ENCODE measurements around the gene RBM11. TPM values are rescaled to one million over a fixed set of nuclear protein-coding genes. Genes with fewer than 3 reads are reported as not detected.
A peak's percentile ranks its signal among the peaks of the same experiment; 100 is the strongest.
"Not testable (repeated sequence)": the region's sequence is repeated elsewhere in the genome, so short reads cannot be mapped to it uniquely, and the experiment has no call there.

The RBM11 gene, protein sequence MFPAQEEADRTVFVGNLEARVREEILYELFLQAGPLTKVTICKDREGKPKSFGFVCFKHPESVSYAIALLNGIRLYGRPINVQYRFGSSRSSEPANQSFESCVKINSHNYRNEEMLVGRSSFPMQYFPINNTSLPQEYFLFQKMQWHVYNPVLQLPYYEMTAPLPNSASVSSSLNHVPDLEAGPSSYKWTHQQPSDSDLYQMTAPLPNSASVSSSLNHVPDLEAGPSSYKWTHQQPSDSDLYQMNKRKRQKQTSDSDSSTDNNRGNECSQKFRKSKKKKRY
- 10 to 100 TPM; 12.5 to 14.6 TPM for total RNA-seq
- 1 to 10 TPM; 3.2 to 6.0 (median 4.8) TPM for polyA plus RNA-seq
- 3.3 to 10.0 (median 8.4) reads per million in 6 experiments for total RNA-seq

DNA sequence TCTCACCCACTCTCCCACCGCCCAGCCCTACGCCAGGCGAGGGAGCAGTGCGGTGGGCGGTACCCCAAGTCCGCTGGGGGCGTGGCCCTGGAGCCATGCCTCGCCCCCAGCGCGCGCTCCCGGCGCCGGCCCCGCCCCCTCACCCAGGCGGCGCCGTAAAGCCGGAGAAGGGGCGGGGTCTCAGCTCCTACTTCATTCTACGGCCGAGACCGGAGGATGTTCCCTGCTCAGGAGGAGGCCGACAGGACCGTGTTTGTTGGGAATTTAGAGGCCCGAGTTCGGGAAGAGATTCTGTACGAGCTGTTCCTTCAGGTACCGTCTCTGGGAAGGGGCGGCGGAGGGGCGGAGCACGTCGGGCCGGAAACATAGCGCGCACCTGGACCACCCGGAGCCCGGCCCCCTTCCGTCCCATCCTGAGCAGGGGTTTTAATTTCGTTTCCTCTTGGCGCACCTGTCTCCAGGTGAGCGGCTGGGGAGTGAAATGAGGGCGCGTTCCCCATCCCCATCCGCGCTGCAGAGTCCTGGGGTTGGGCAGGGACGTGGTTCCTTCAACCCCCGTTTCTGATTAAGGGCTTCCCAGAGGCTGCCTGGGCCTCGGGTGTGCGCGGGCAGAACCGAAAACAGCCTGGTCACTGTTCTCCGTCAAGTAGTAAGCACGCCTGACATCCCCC is at the start of gene RBM11:
Gene RBM11 (plus strand): TSS at position 187 of the 671 bp plus-strand sequence. CDS start 30 bp downstream, at position 217.
- peak within 1 kb of the TSS; percentile 85 to 95 (median 89) for H3K4me3 Mint-ChIP-seq
- peaks cover 5 to 7% (median 6%) of the 10 kb centered on the region in 4 donors for H3K4me1 Mint-ChIP-seq
- POLR2A ChIA-PET = interaction anchor here (0.5 to 1.5 kb wide), 5 partner anchors 10 to 1647 kb away, joined by 3 to 7 read pairs (median 4); partner anchors contain the start of genes HSPA13 and NRIP1
- peak; percentile 69 to 88 (median 83) for DNase-seq
- H3K9me3 Mint-ChIP-seq = no peaks in the 10 kb centered on the region
- peak; percentile 93 to 94 for ATAC-seq
- peaks cover 0 to 8% (median 0%) of the 10 kb centered on the region in 3 donors for H3K36me3 Mint-ChIP-seq
- peak within 1 kb of the TSS; percentile 48 to 95 (median 92) for H3K27ac Mint-ChIP-seq
- H3K27me3 Mint-ChIP-seq = peaks cover 0 to 2% (median 0%) of the 10 kb centered on the region in 5 donors

DNA sequence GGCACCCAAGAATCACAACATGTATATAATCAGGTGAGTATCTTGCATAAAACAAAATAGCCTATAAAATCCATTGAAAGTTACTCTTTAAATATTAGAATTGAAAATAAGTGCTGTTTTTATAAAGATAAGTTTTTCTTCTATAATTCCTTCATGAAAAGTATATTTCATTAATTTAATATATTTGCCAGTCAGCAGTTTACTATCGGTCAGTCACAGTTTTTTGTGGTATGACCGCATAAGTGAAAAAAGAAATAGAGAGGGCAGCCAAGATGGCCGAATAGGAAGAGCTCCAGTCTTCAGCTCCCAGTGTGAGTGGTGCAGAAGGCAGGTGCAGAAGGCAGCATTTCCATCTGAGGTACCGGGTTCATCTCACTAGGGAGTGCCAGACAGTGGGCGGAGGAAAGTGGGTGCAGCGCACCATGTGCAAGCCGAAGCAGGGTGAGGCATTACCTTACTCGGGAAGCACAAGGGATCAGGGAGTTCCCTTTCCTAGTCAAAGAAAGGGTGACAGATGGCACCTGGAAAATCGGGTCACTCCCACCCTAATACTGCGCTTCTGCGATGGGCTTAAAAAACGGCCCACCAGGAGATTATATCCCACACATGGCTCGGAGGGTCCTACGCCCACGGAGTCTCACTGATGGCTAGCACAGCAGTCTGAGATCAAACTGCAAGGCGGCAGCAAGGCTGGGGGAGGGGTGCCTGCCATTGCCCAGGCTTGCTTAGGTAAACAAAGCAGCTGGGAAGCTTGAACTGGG is 49.3 kb upstream of the RBM11 start:
- H3K4me3 Mint-ChIP-seq, POLR2A ChIA-PET, DNase-seq, H3K36me3 Mint-ChIP-seq, H3K27me3 Mint-ChIP-seq, H3K4me1 Mint-ChIP-seq, H3K27ac Mint-ChIP-seq, ATAC-seq: not testable (repeated sequence)
- H3K9me3 Mint-ChIP-seq = peaks cover 0 to 19% (median 4%) of the 10 kb centered on the region in 9 donors

DNA sequence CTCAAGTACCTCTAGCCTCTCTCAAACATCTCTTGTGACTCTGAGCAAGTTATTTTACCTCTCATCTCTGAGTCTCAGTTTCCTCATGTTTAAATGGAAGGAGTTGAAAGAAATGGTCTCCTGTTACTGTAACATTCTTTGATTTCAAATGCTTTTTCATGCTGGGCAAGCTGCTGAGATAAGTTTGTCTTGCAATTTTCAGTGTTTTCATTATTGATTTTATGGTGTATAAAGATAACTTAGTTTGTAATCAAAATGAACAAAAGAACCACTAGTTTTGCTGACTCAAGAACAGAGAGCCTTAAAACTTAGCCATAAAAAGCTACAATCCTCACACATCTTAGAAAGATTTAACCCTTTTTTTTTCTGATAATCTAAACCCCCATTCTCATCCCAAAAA is 9.7 kb upstream of the RBM11 start:
- H3K4me1 Mint-ChIP-seq = no peaks in the 10 kb centered on the region
- DNase-seq = no peak
- no peak overlapping the region for H3K4me3 Mint-ChIP-seq
- peaks cover 0 to under 1% (median 0%) of the 10 kb centered on the region in 3 donors for H3K36me3 Mint-ChIP-seq
- ATAC-seq = no peak
- peaks cover 0 to 5% (median 0%) of the 10 kb centered on the region in 9 donors for H3K9me3 Mint-ChIP-seq
- H3K27ac Mint-ChIP-seq = no peak overlapping the region
- POLR2A ChIA-PET = no interaction called here
- H3K27me3 Mint-ChIP-seq = peaks cover 0 to 14% (median 6%) of the 10 kb centered on the region in 5 donors

DNA sequence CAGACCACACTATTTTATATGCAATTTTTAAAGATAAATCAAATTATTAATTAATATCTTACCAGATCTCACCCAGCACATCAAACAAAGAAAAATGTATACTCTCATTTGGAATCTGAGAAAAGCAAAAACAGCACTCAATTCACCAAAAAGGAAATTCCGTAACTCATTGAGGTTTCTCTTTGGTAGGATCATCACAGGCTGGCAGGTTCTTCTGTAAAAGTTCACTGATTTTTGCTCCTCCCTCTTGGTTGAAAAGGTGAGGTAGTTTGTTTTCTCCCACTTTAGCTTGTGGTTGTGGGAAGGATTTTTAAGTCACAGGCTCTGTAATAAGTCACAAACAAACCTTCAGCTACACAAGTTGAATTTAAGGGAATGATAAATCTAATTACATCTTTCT is 5.2 kb upstream of the RBM11 start, which contains the start of gene LIPI:
Gene LIPI (minus strand): TSS at position 218 of the 400 bp plus-strand sequence. CDS start 110 bp downstream, at position 108.
- ATAC-seq = no peak
- H3K27me3 Mint-ChIP-seq = peaks cover 0 to 15% (median 6%) of the 10 kb centered on the region in 5 donors
- H3K27ac Mint-ChIP-seq = no peak within 1 kb of the TSS

DNA sequence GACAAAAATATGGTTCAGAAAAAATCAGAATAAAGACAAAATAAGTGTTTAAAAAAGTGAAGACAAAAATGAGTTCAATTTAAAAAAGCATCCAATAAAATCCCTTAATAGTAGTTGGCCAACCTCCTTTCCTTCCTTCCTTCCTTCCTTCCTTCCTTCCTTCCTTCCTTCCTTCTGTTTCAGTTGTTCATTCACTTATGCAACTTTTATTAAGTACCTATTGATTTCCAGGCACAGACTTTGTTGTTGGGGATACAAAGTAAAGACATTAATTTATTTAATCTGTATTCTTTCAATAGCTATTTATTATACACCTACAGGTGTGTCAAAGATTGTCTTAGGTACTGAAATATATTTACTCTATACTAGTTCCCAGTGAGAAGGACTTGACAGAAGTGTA is 2.8 kb upstream of the RBM11 start:
- peaks cover 3 to 7% (median 6%) of the 10 kb centered on the region in 4 donors for H3K4me1 Mint-ChIP-seq
- ATAC-seq (no peak), DNase-seq (no peak)
- no peaks in the 10 kb centered on the region for H3K36me3 Mint-ChIP-seq
- no peaks in the 10 kb centered on the region for H3K9me3 Mint-ChIP-seq
- POLR2A ChIA-PET = no interaction called here
- no peak overlapping the region for H3K27ac Mint-ChIP-seq
- peak overlapping the region in 1 of 10 donors; percentile 15 for H3K4me3 Mint-ChIP-seq
- peaks cover 0 to 6% (median 4%) of the 10 kb centered on the region in 5 donors for H3K27me3 Mint-ChIP-seq

More for the DNA sequence above, 5.2 kb upstream of the RBM11 start, which contains the start of gene LIPI:
- H3K36me3 Mint-ChIP-seq = no peaks in the 10 kb centered on the region
- no peaks in the 10 kb centered on the region for H3K4me1 Mint-ChIP-seq
- POLR2A ChIA-PET = no interaction called here
- no peak within 1 kb of the TSS for H3K4me3 Mint-ChIP-seq
- H3K9me3 Mint-ChIP-seq = no peaks in the 10 kb centered on the region
- DNase-seq = no peak

DNA sequence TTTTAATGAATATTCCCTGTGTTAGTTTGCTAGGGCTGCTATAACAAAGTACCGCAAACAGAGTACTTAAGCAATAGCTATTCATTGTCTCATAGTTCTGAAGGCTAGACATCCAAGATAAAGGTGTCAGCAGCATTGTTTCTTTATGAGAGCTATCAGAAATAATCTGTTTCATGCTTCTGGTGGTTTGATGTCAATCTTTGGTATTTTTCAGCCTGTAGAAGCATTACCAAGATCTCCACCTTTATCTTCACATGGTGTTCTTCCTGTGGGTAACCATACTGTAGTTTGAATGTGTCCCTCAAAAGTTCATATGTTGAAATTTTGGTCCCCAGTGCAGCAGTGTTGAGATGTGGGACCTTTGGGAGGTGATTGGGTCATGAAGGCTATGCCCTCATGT is 7.4 kb downstream of the RBM11 start:
- Mint-ChIP-seq H3K27ac (no peak overlapping the region), H3K4me3 (no peak overlapping the region), H3K9me3 (peaks cover 0 to under 1% (median under 1%) of the 10 kb centered on the region in 9 donors), H3K36me3 (peaks cover 17 to 59% (median 37%) of the 10 kb centered on the region in 3 donors), H3K4me1 (peaks cover 0 to 2% (median 0%) of the 10 kb centered on the region in 4 donors), H3K27me3 (no peaks in the 10 kb centered on the region)
- ATAC-seq (no peak), DNase-seq (no peak)
- POLR2A ChIA-PET = no interaction called here

DNA sequence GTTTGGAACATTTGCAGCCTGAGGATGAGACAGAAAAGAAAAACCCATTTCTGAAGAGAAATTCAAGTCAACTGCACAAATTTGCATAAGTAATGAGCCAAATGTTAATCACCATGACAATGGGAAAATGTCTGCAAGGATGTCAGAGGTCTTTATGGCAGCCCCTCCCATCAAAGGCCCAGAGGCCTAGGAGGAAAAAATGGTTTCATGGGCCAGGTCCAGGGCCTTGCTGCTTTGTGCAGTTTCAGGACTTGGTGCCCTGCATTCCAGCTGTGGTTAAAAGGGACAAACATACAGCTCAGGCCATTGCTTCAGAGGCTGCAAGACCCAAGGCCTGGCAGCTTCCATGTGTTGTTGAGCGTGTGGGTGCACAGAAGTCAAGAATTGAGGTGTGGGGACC is 13.4 kb downstream of the RBM11 start:
- Mint-ChIP-seq H3K36me3 (peaks cover 26 to 45% (median 30%) of the 10 kb centered on the region in 3 donors), H3K27me3 (peaks cover 2 to 8% (median 4%) of the 10 kb centered on the region in 5 donors), H3K27ac (no peak overlapping the region), H3K4me1 (peaks cover 0 to under 1% (median 0%) of the 10 kb centered on the region in 4 donors), H3K9me3 (peaks cover 3 to 25% (median 13%) of the 10 kb centered on the region in 9 donors), H3K4me3 (no peak overlapping the region)
- ATAC-seq (no peak), DNase-seq (no peak)
- POLR2A ChIA-PET = no interaction called here

DNA sequence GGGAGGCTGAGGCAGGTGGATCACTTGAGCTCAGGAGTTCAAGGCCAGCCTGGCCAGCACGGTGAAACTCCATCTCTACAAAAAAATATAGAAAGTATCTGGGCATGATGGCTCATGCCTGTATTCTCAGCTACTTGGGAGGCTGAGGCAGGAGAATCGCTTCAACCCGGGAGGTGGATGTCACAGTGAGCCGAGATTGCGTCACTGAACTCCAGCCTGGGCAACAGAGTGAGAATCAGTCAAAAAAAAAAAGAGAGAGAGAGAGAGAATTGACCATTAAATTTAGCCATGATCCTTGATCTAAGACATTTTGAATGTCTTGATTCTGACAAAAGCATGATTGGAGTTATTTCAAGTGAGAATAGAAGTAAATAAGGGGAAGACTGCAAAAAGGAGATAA is 19.1 kb downstream of the RBM11 start:
- Mint-ChIP-seq H3K27me3 (peaks cover 2 to 17% (median 8%) of the 10 kb centered on the region in 5 donors), H3K36me3 (peaks cover 0 to 5% (median 3%) of the 10 kb centered on the region in 3 donors), H3K27ac (no peak overlapping the region), H3K4me1 (peaks cover 0 to 1% (median 0%) of the 10 kb centered on the region in 4 donors), H3K4me3 (no peak overlapping the region), H3K9me3 (peaks cover 0 to 12% (median 3%) of the 10 kb centered on the region in 9 donors)
- ATAC-seq (no peak), DNase-seq (no peak)
- POLR2A ChIA-PET = interaction anchor here (0.7 kb wide), 1 partner anchor 15 kb away, joined by 3 read pairs; no protein-coding TSS in a partner anchor

DNA sequence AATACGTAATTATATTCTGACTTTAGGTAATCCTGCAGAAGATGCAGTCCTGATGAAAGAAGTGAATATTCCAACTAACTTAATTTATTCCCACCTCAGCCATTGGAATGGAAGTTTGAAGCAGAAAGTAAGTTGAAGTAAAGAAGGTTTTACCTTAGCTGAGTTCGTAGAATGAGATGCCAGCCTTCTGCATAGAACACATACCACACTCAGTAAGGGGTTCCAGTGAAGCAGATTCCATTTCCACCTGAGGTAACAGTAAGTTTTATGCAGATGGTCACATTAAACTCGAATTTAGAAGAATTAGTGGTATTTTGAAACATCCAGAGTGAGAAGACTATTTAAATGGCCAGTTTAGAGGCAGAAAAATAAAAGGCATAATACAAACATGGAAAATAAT is 20.2 kb downstream of the RBM11 start:
- H3K4me3 Mint-ChIP-seq = no peak overlapping the region
- H3K36me3 Mint-ChIP-seq = no peaks in the 10 kb centered on the region
- no peak overlapping the region for H3K27ac Mint-ChIP-seq
- POLR2A ChIA-PET = no interaction called here
- peaks cover 1 to 7% (median 5%) of the 10 kb centered on the region in 4 donors for H3K4me1 Mint-ChIP-seq
- H3K27me3 Mint-ChIP-seq = peaks cover 2 to 17% (median 8%) of the 10 kb centered on the region in 5 donors
- ATAC-seq (no peak), DNase-seq (no peak)
- H3K9me3 Mint-ChIP-seq = peaks cover 0 to 6% (median 0%) of the 10 kb centered on the region in 9 donors

DNA sequence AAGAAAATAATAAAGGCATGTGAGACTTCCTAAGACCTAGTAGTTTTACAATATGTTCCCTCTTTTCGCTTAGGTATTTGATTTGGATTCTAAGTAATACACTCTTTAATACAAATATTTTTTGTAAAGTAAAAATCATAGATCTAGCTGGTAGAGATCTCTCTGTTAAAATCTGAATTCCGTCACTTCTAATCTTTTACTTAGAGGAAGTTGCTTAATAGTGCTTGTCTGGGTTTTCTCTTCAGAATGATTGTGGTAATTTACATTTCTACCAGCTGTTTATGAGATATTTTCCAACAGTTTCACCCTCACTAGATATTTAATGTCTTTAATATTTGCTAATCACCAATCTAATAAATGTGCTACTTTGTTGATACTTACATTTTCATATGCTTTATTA is 23.3 kb downstream of the RBM11 start:
- Mint-ChIP-seq H3K4me3 (no peak overlapping the region), H3K36me3 (no peaks in the 10 kb centered on the region), H3K9me3 (no peaks in the 10 kb centered on the region), H3K27me3 (peaks cover 0 to 10% (median 5%) of the 10 kb centered on the region in 5 donors), H3K27ac (peak overlapping the region in 1 of 10 donors; percentile 6), H3K4me1 (peaks cover 4 to 15% (median 10%) of the 10 kb centered on the region in 4 donors)
- DNase-seq = no peak
- POLR2A ChIA-PET = no interaction called here
- ATAC-seq = no peak

DNA sequence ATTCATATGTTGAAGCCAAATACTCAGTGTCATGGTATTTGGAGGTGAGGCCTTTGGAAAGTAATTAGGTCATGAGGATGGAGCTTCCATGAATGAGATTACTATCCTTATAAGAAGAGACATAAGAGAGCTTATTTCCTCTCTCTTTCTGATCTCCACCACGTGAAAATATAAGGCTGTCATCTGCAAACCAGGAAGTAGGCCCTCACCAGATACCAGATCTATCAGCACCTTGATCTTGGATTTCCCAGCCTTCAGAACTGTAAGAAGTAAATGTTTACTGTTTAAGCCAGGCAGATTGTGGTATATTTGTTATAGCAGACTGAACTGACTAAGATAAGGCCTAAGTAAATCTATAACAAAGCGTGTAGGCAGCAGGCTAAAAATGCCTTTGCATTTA is 25.3 kb downstream of the RBM11 start:
- Mint-ChIP-seq H3K27ac (peak overlapping the region in 9 of 10 donors; percentile 8 to 89 (median 37)), H3K27me3 (peaks cover 0 to 3% (median 0%) of the 10 kb centered on the region in 5 donors), H3K36me3 (no peaks in the 10 kb centered on the region), H3K4me3 (peak overlapping the region in 4 of 10 donors; percentile 19 to 44 (median 40)), H3K9me3 (no peaks in the 10 kb centered on the region), H3K4me1 (peaks cover 3 to 15% (median 10%) of the 10 kb centered on the region in 4 donors)
- DNase-seq (peak in 2 of 10 donors; percentile 33 to 35), ATAC-seq (peak; percentile 80 to 88)
- POLR2A ChIA-PET = interaction anchor here (0.7 kb wide), 1 partner anchor 9 kb away, joined by 3 read pairs; no protein-coding TSS in a partner anchor

DNA sequence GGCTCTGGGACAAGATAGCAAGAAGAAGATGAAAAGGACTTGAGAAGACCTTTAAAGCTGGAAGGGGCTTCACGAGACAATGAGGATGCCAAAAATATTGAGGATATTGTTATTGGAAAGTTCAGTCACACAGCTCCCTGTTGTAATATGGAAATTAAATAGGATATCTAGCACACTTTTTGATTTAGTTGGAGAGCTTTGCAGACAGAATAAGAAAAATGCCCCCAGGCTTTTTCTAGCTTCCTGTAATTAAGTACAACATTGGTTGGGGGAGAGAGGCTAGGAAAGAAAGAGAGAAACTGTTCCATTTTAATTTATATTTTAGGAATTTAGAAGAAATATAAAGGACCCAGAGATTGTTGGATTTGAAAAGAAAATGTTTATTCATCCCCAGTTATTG is 27.5 kb downstream of the RBM11 start:
- no peak for DNase-seq
- peaks cover 3 to 15% (median 10%) of the 10 kb centered on the region in 4 donors for H3K4me1 Mint-ChIP-seq
- H3K4me3 Mint-ChIP-seq = no peak overlapping the region
- peaks cover 0 to 20% (median under 1%) of the 10 kb centered on the region in 5 donors for H3K27me3 Mint-ChIP-seq
- ATAC-seq = no peak
- H3K9me3 Mint-ChIP-seq = peaks cover 0 to 2% (median 0%) of the 10 kb centered on the region in 9 donors
- POLR2A ChIA-PET = interaction anchor here (0.9 kb wide), 1 partner anchor 821 kb away, joined by 3 read pairs; the partner anchor contains the start of gene NRIP1
- no peaks in the 10 kb centered on the region for H3K36me3 Mint-ChIP-seq
- no peak overlapping the region for H3K27ac Mint-ChIP-seq

Data from naive thymus-derived CD8-positive, alpha-beta T cell (primary cell).